Activated CD4-positive, alpha-beta T cell treated with anti-CD3 and anti-CD28 coated beads, Interleukin-2, amount 50 U/mL, for 4 hours (primary cell): ENCODE data around the gene SERPINA3.
"Not testable (repeated sequence)": the region's sequence is repeated elsewhere in the genome, so short reads cannot be mapped to it uniquely, and the experiment has no call there.

Source experiments
- DNase-seq, 2 experiments: peaks; one replicate each; pipeline ENCODE4 v3.0.0-alpha.2; 2020

Gene SERPINA3

GRCh38 chr14:94612174-94612573 is at the start of gene SERPINA3:
TSS of gene SERPINA3 (plus strand) at chr14:94612391. CDS start at chr14:94614442, 2,051 bp downstream.
- DNase-seq = no peak

- DNase-seq = no peak
Measured at GRCh38 chr14:94562941-94563883, 49.0 kb upstream of the SERPINA3 start.

DNA sequence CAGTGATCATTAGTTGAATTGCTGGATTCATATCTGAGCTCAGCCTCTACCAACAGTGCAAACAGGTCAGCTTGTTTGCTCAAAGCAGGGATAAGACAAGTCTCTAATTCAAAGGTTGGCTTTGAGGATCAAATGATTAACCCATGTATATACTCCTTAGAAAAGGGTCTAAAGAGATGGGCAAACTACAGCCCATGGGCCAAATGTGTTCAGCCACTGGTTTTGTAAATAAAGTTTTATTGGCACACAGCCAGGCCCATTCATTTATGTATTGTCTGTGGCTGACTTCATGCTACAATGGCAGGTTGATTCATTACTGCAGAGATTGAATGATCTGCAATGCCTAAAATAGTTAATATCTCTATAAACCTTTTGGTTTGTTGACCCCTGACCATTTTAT is 47.8 kb upstream of the SERPINA3 start:
- no peak for DNase-seq

DNA sequence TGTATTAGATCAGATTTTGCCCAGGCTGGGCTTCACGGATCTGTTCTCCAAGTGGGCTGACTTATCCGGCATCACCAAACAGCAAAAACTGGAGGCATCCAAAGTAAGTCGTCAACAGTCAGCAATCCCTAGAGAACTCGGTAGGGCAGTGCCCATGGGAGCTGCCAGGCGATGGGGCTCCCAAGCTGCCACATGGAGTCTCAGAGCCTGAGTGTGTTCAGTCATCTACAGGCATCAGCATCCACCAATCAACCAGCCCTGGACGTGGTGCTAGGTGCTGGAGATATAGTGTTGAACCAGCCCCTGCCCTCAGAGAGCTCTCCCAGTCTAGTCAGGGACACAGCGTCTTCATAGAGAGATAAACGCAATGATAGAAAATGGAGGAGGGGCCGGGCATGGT is 44.0 kb upstream of the SERPINA3 start:
- DNase-seq = no peak

GRCh38 chr14:94569381-94570001 is 42.7 kb upstream of the SERPINA3 start:
- no peak for DNase-seq

DNA sequence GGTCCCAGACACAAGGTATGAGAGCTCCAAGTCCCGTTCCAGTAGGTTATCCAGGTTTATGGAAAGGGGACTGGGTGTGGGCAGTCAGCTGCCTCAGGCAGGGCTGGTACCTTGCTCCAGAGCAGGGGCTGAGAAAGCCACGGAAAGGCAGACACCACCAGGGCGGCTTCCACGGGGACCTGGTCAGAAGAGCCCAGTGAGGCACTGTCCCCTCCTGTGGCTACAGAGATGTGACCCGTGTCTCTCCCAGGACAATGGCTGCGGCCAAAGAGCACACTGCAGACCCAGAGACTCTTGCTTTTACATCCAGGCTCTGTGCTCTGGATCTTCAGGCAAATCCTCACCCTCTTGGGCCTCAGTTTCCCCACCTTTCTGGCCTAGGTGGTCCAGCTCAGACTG is 42.2 kb upstream of the SERPINA3 start:
- DNase-seq = no peak

DNA sequence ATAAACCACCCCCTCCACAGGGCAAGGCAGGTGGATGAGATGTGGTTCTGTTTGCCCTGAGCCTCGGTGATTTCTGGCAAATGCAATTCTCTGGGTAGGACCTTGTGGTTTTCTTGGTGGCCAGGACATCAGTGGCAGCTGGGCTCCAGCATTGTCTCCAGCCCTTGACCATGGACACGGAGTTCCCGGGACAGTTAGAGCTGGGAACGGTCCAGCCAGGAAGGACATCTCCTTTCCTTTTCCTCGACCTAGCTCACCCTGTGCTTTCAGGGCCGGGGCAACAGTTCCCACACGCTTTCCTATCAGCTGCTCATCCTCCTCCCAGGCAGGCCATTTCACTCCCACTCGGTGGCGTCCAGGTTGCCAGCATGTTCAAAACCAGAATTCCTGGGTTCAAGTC is 41.8 kb upstream of the SERPINA3 start:
- DNase-seq = no peak

DNA sequence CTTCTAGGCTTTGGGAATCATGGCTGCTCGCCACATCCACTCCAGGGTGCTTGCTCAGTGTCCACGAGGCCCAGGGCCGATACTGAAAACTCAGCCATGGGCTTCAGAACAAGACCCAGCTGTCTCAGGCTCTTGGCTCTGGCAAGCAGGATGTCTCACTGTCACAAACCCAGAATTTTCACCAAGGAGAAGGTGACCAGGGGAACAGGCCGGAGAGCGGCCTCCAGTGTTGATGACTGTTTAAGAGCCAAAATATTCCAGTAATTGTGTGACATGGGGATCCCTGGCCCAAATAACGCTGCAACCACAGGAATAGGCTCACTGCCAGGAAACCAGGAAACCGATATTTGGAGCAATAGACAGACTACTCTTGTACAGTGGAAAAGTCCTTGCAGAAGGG is 40.8 kb upstream of the SERPINA3 start:
- DNase-seq = no peak

GRCh38 chr14:94571950-94572349 is 40.2 kb upstream of the SERPINA3 start:
- DNase-seq = no peak

- DNase-seq = no peak
Measured at GRCh38 chr14:94572637-94573303, 39.4 kb upstream of the SERPINA3 start.

DNA sequence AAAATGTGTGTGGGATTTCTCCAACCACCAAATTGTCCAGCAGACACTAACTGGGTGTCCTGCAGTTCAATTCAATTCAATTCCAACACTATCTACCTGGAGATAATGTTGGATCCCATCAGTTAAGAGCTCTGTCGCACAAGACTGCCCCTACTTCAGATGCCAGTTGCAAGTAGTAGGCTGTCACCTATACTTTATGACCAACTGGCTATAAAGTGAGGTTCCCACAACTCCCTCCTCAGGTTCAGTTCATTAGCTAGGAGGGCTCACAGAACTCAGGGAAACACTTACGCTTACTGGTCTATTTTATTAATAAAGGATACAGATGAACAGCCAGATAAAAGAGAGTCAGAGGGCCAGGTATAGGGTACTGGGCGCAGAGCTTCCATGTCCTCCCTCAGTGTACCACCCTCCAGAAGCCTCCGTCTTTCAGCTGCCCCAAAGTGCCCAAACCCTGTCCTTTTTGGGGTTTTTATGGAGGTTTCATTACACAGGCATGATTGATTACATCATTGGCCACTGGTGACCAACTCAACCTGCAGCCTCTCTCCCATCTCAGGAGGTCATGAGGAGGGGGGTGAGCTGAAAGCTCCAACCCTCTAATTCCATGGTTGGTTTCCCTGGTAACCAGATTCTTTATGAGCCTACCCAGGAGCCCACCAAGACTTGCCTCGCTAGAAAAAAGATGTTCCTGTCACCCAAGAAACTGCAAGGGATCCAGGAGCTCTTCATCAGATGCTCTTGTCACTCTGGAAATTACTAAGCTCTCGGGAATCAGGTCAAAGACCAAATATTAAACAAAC is 38.5 kb upstream of the SERPINA3 start:
- no peak for DNase-seq

- no peak for DNase-seq
Measured at GRCh38 chr14:94574336-94574735, 37.9 kb upstream of the SERPINA3 start.

- DNase-seq = no peak
Measured at GRCh38 chr14:94575730-94576585, 36.2 kb upstream of the SERPINA3 start.

DNA sequence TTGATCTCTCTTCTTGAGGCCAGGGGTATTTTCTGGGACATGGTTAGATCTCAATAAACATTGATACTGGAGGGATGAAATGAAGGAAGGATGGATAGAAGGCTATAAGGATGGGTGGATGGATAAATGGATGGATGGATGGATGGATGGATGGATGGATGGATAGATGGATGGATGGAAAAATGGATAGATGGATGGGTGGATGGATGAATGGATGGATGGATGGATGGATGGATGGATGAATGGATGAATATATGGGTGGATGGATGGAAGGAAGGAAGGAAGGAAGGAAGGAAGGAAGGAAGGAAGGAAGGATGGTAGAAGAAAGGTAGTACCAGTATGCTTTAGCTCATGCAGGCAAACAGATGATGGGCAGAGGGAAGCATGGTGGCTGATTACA is 34.7 kb upstream of the SERPINA3 start:
- not testable (repeated sequence) for DNase-seq

DNA sequence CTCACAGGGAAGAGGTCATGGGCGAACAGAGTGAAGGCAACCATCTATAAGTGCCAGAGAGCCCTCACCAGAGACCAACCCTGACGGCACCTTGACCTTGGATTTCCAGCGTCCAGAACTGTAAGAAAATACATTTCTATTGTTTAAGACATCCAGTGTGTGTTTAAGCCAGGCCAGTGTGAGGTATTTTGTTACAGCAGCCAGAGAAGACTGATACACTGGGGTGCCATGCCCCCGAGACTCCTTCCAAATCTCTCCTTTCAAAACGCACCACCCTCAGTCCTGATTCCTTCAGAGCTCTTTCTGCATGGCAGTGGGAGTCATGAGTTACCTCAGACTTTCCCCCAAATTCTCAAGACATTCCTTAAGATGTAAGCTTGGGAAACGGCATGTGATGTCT is 33.5 kb upstream of the SERPINA3 start:
- DNase-seq = no peak

GRCh38 chr14:94581127-94581999 is 30.8 kb upstream of the SERPINA3 start, which contains the start of gene SERPINA5:
TSS of gene SERPINA5 (plus strand) at chr14:94581426. CDS start at chr14:94587363, 5,937 bp downstream.
- no peak for DNase-seq

GRCh38 chr14:94582199-94582750 is 29.9 kb upstream of the SERPINA3 start:
- DNase-seq = no peak

DNA sequence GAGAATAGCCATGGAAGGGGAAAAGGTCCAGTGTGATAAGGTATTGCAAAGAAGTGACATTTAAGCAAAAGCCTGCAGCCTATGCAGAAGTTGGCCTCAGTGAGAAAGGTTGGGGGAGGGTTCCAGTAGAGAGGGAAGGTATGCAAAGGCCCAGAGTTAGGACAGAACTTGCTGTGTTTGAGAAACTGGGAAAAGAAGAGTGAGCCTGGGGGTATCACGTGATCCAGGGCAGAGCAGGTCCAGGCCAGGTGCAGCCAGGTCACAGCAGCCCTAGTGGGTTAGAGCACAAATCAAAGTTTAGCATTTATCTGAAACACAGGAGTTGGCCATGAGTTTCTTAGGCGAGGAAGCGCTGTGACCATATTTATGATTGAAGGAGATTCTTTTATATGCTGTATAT is 29.3 kb upstream of the SERPINA3 start:
- DNase-seq = no peak

DNA sequence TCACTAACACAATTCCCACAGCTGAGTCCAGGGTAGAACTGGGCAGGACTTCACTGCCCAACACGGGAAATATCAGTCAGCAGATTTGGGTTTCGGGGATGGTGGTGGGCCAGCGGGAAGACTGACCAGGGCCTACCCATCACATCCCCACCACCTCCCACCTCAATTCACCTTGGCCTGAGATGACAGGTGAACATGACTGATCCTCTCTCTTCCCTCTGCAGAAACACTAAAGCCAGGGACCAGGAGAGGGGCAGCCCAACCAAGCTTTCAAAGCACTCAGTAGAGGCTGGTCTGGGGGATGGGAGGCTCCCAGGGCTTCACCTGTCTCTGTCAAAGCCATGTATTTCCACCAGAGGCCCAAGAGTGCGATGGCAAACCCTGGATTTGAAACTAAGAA is 28.6 kb upstream of the SERPINA3 start:
- DNase-seq = no peak

DNA sequence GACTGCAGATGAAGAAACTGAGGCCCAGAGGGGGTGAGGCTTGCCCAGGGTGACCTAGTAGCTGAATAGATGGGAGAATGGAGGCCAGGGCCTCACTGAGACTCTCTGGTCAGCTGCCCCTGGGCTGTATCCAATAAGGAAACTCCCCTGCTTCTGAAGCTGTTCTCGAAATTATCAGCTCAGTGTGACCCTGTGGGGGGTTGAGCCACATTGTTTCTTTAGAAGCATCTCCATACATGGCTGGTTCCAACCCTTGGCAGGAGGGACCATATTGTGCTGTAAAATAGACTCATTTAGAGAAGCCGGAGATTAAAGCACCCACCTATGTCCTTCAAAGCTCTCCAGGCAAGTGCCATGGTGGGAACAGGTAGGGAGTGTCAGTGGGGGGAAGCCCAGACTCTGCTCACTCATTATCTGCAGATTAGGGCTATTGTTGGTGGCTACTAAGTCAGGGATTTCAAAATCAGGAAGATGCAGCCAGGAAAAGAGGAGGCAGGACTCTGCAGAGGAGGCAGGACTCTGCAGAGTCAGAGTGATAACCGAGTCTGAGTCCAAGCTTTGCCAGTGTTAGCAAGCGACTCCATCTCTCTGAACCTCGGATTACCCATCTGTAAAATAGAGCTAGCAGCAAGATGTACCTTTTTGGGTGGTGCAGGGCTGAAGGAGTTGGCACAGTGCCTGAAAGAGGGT is 27.5 kb upstream of the SERPINA3 start:
- no peak for DNase-seq
